ENCODE results near the gene MARK1.

Gene MARK1

DNA sequence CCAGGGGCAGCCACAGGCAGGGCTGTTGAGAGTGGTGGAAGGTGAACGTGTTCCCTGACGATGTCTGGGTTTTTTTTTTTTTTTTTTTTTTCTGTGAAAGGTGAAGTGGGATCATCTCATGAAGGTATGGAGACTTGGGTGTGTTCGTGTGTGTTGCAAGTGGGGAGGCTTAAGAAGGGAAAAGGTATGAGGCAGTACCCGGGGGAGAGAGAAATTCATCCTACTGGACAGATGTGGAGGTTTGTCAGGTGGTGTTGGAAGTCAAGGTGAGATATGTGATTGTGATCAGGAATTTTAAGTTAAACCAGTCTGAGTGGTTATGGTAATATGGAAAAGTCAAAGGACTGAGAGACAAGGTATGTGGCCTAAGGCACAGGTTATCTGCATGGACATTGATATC lies 167.5 kb downstream of the MARK1 start:
- H3K4me1 Mint-ChIP-seq (ENCODE audit: low read depth) = peaks cover 2% of the 10 kb centered on the region
- H3K27me3 Mint-ChIP-seq (ENCODE audit: low read depth) = peaks cover 23% of the 10 kb centered on the region
- DNase-seq (ENCODE audit: low spot score) = no peak
- H3K4me3 Mint-ChIP-seq = no peak overlapping the region
- H3K9me3 Mint-ChIP-seq = no peaks in the 10 kb centered on the region
- H3K27ac Mint-ChIP-seq = no peak overlapping the region
- no peaks in the 10 kb centered on the region for H3K36me3 Mint-ChIP-seq (ENCODE audit: low read depth)

DNA sequence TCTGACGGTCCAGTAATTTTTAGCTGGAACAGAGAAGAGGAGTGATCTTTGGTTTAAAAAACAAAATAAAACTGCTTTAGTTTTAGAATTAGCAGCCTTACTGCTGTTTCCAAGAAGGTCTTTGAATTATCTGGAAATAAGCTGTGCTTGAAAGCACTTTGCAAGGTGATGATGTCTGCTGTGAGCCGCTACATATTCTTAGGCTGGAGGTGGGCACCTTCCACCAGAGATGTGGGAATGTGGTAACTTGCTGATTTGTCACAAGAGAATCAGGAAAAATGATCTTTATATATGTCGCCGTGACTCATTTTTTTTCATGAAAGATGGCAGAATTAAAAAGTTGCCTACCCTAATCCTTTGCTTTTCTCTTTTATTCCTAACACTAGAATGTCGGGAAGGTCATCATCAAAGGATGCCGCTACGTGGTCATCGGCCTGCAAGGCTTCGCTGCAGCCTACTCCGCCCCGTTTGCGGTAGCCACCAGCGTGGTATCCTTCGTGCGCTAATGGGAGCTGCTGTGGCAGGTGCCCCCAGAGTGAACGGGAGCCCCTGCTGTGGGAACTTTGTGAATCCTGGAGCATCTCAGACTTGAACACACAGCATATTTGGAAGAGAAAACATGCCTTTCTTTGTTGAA lies 168.4 kb downstream of the MARK1 start:
- H3K36me3 Mint-ChIP-seq (ENCODE audit: low read depth) = no peaks in the 10 kb centered on the region

DNA sequence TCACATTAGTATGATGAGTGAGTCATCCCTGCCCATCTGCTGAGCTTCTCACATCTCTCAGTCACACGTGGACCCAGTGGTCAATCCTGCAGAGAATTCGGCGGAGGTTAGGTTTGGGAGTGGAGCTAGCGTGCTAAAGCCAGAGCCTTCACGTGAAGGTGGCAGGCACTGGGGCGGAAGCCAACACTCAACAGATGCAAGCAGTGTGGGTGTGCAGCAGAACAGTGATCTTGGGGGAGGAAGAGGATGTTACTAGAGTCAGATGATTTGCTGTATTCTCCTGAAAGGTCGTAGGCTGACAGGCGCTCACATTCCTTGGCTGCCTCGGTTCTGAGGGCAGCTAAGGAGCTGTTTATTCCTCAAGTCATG lies 168.9 kb downstream of the MARK1 start:
- no peak for DNase-seq (ENCODE audit: low spot score)
- H3K4me3 Mint-ChIP-seq = no peak overlapping the region
- H3K36me3 Mint-ChIP-seq (ENCODE audit: low read depth) = no peaks in the 10 kb centered on the region
- no peaks in the 10 kb centered on the region for H3K4me1 Mint-ChIP-seq (ENCODE audit: low read depth)
- no peak overlapping the region for H3K27ac Mint-ChIP-seq
- H3K9me3 Mint-ChIP-seq = no peaks in the 10 kb centered on the region
- H3K27me3 Mint-ChIP-seq (ENCODE audit: low read depth) = peaks cover 12% of the 10 kb centered on the region

More for the DNA sequence above, 168.4 kb downstream of the MARK1 start:
- Mint-ChIP-seq H3K27ac (no peak overlapping the region), H3K27me3 (ENCODE audit: low read depth) (peaks cover 16% of the 10 kb centered on the region), H3K9me3 (no peaks in the 10 kb centered on the region), H3K4me3 (no peak overlapping the region), H3K4me1 (ENCODE audit: low read depth) (no peaks in the 10 kb centered on the region)
- DNase-seq (ENCODE audit: low spot score) = no peak

DNA sequence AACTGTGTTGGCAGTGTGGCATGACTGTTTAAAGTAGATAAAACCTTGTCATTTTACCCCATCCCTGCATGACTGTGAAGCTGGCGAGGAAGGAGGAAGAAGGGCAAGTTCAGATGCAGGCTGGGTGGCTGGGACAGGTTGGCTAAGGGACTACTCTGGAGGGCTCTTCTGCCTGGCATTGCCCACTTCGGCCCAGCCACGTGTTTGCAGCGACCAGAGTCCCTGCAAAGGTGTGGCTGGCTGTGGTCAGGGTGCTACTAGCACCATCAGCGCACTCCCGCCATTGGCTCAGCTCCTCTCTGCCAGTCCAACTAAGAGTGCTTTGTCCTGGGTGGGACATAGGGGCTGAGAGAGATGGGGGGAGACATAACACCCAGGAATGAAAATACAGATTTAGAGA lies 169.4 kb downstream of the MARK1 start:
- Mint-ChIP-seq H3K4me3 (no peak overlapping the region), H3K9me3 (no peaks in the 10 kb centered on the region), H3K4me1 (ENCODE audit: low read depth) (peaks cover 3% of the 10 kb centered on the region), H3K27ac (no peak overlapping the region), H3K36me3 (ENCODE audit: low read depth) (no peaks in the 10 kb centered on the region), H3K27me3 (ENCODE audit: low read depth) (peaks cover 15% of the 10 kb centered on the region)
- no peak for DNase-seq (ENCODE audit: low spot score)

DNA sequence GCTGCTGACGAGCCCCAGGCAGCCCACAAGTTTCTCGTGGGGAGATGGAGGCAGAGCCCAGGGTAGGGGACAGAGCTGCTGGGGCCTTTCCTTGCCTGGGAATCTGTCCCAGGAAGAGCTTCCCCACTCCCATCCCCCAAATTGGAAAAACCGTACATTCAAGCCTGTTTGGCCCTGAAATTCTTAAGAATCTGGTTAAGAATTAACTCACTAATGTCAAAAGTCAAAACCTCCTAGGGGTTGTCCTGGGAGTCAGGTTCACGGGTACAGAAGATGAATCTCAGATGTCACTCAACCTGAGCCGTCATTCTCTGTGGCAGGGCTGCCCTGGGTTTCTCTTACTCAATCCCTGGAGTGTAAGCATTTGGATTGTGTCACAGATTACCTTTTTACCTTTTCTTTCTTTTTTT lies 170.7 kb downstream of the MARK1 start:
- Mint-ChIP-seq H3K9me3 (no peaks in the 10 kb centered on the region), H3K4me1 (ENCODE audit: low read depth) (peaks cover 3% of the 10 kb centered on the region), H3K27ac (no peak overlapping the region), H3K27me3 (ENCODE audit: low read depth) (peaks cover 8% of the 10 kb centered on the region), H3K36me3 (ENCODE audit: low read depth) (no peaks in the 10 kb centered on the region), H3K4me3 (no peak overlapping the region)
- no peak for DNase-seq (ENCODE audit: low spot score)

DNA sequence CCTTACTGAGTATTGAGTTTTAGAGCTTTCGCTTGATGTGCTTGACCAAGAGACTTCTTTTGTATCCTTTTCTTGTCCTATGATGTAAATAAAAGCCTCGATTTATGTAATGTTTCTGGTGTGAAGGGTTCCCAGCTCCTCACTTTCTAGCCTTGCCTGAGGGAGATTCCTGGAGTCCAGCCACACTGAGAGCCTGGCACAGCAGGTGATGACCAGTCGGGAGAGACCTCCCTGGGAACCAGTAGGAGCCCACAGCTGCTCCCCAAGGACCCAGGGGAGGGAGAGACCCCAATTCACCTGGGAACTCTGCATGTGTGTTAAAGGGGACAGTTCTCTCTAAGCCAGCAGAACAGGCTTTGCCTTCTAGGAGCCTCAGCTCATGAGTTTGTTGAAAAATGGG lies 171.1 kb downstream of the MARK1 start:
- Mint-ChIP-seq H3K27me3 (ENCODE audit: low read depth) (peaks cover 7% of the 10 kb centered on the region), H3K36me3 (ENCODE audit: low read depth) (no peaks in the 10 kb centered on the region), H3K4me3 (no peak overlapping the region), H3K27ac (no peak overlapping the region), H3K9me3 (no peaks in the 10 kb centered on the region), H3K4me1 (ENCODE audit: low read depth) (peaks cover 3% of the 10 kb centered on the region)
- DNase-seq (ENCODE audit: low spot score) = no peak

DNA sequence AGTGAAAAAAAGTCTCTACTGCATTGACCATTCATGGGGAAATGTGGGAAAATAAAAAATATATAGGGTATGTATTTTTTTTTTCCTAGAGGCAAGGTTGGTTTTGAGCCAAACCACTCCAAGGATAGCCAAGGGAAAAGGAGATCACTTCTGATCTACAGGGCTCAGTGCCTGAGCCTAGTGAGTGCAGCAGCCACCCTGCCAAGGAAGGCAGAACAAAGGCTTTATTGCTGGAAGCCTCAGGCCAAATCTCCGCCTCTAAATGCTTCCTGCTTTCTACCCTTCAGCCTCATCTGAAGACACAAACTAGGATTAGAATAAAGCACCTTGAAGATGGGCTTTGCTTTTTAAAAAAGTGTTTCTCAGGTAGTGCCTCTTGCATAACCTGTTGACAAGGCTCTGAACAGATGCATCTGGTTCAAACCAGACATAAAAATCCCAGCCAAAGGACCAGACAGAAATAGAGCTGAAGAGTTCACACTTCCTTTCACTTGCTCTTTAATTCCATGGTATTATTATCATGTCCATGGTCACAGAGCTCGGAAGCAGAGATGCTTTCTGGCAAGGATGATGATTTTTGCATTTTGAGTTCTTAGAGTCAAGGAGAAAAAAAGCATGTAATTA lies 172.7 kb downstream of the MARK1 start:
- Mint-ChIP-seq H3K36me3 (ENCODE audit: low read depth) (no peaks in the 10 kb centered on the region), H3K9me3 (no peaks in the 10 kb centered on the region), H3K4me1 (ENCODE audit: low read depth) (peaks cover 3% of the 10 kb centered on the region), H3K4me3 (no peak overlapping the region), H3K27ac (no peak overlapping the region), H3K27me3 (ENCODE audit: low read depth) (peaks cover 7% of the 10 kb centered on the region)
- no peak for DNase-seq (ENCODE audit: low spot score)

DNA sequence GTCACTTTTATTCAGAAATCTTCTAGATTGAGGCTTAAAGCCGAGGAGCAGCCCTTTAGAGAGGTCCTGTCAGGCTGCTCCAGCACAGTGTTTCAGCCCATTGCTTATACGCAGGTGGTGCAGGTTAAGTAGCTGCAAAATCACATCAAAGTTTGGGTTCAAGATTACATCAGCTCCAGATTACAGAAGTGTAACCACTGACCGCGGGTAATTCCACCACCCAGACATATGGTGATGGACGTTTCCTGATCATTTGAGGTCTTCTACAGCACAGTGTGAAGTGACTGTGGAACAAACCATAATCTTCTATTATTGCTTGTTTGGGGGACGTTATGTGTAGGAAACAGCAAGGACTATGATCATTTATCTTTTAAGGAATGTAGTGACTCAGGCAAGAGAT lies 174.0 kb downstream of the MARK1 start:
- Mint-ChIP-seq H3K4me3 (no peak overlapping the region), H3K27ac (no peak overlapping the region), H3K4me1 (ENCODE audit: low read depth) (peaks cover 3% of the 10 kb centered on the region), H3K36me3 (ENCODE audit: low read depth) (no peaks in the 10 kb centered on the region), H3K9me3 (no peaks in the 10 kb centered on the region), H3K27me3 (ENCODE audit: low read depth) (peaks cover 7% of the 10 kb centered on the region)
- DNase-seq (ENCODE audit: low spot score) = no peak

DNA sequence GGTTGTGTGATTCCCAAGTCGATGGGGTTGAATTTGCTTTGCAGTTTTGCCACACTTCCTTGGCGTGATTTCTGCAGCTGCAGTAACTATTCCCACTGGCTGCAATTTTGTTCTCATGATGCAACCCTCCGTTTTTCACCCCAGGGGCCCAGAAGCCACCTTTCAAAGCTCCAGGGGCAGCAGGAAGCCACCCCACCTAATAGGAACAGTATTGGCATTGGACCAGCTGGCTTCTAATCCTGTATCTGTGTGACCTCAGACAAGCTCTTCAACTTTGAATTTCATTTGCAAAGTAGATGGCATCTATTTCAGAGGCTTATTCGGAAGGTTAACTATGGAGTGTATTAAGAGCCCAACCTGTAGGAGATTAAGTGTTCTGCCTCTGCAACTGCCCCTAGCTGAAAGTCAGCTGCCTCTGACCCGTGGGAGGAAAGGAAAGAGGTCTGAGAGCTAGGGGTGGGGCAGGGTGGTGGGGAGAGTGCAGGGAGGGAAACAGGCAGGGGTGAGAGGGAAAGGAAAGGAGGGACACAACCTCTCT lies 174.9 kb downstream of the MARK1 start:
- no peaks in the 10 kb centered on the region for H3K36me3 Mint-ChIP-seq (ENCODE audit: low read depth)
- no peaks in the 10 kb centered on the region for H3K9me3 Mint-ChIP-seq
- no peak overlapping the region for H3K4me3 Mint-ChIP-seq
- H3K4me1 Mint-ChIP-seq (ENCODE audit: low read depth) = peaks cover 3% of the 10 kb centered on the region
- no peak overlapping the region for H3K27ac Mint-ChIP-seq
- no peak for DNase-seq (ENCODE audit: low spot score)
- H3K27me3 Mint-ChIP-seq (ENCODE audit: low read depth) = peaks cover 7% of the 10 kb centered on the region

DNA sequence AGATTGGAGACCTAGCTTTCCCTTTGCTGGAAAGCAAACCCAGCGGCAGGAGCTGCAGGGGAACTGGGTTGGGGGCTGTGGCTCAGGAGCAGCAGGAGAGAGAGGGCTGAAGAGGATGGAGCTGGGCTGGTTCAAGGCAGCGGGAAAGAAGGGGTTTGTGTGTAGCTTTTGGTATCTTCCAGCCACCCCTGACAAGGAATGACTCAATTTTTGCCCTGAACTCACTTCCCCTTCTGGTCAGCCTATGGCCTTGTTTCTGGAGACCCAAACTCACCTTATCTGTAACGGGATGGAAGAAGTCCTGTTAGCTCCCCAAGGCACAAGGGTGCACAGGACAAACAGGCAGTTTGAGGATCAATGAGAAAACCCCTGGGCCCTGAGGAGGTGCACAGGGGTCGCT lies 175.4 kb downstream of the MARK1 start:
- H3K36me3 Mint-ChIP-seq (ENCODE audit: low read depth) = no peaks in the 10 kb centered on the region

DNA sequence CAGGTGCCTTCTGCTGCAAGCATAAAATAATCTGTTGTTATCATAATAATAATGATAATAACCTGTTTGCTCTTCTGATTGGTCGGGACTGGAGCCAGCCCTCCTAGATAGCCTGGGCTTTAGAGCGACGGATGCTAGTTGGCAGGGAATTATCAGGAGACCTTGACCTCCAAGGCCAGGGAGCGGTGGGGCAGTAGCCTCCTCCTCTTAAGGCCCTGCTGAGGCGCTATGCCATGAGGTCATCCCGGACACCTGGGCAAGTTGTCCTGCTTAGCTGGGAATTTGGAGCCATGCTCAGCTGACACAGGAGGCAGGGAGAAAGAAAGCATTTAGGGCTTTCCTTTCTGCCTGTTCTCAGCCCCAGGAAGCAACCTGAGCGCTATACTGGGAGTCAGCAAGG lies 177.8 kb downstream of the MARK1 start:
- H3K9me3 Mint-ChIP-seq = no peaks in the 10 kb centered on the region

More for the DNA sequence above, 175.4 kb downstream of the MARK1 start:
- DNase-seq (ENCODE audit: low spot score) = no peak
- H3K27ac Mint-ChIP-seq = no peak overlapping the region
- no peak overlapping the region for H3K4me3 Mint-ChIP-seq
- H3K27me3 Mint-ChIP-seq (ENCODE audit: low read depth) = peaks cover 7% of the 10 kb centered on the region
- no peaks in the 10 kb centered on the region for H3K9me3 Mint-ChIP-seq
- H3K4me1 Mint-ChIP-seq (ENCODE audit: low read depth) = peaks cover 3% of the 10 kb centered on the region

DNA sequence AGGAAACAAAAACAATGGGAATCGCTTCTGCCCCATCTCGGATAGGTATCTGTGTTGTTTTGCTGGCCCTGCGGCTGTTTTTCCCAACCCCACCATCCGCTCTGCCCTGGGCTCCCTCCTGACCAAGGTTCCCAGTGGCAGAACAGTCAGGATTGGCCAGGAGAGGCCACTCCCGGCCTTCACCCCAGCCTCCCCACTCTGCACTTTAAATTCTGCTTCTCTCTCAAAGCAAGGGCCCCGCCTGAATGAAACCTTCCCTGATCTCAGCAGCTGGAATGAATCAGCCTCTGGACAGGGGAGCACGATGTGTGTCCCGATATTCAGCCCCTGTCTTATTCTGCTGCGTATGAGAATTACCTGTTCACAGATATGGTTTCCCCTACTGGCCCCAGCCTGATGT lies 178.5 kb downstream of the MARK1 start:
- Mint-ChIP-seq H3K36me3 (ENCODE audit: low read depth) (no peaks in the 10 kb centered on the region), H3K27me3 (ENCODE audit: low read depth) (peaks cover 7% of the 10 kb centered on the region), H3K4me3 (no peak overlapping the region), H3K4me1 (ENCODE audit: low read depth) (peaks cover 3% of the 10 kb centered on the region), H3K9me3 (no peaks in the 10 kb centered on the region), H3K27ac (no peak overlapping the region)
- DNase-seq (ENCODE audit: low spot score) = no peak

More for the DNA sequence above, 177.8 kb downstream of the MARK1 start:
- Mint-ChIP-seq H3K27me3 (ENCODE audit: low read depth) (peaks cover 7% of the 10 kb centered on the region), H3K27ac (no peak overlapping the region), H3K36me3 (ENCODE audit: low read depth) (no peaks in the 10 kb centered on the region), H3K4me3 (no peak overlapping the region), H3K4me1 (ENCODE audit: low read depth) (peaks cover 3% of the 10 kb centered on the region)
- no peak for DNase-seq (ENCODE audit: low spot score)

DNA sequence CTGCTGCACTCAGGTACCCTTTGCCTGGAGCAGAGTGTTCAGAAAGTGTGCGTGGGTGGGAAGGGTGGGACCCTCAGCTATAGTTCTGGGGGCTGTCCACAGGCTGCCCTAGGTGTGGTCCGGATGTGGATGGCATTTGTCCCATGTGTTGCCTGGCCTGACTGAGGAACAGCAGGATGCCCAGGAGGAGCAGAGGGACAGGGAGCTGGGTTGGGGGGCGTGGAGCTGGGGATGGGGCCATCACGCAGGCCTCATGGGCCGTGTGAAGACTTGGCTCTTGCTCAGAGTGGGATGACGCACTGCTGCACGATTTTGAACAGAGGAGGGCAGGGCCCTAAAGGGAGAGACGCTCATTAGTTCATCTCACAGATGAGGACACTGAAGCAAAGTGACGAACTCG lies 179.2 kb downstream of the MARK1 start:
- no peak overlapping the region for H3K27ac Mint-ChIP-seq
- no peak overlapping the region for H3K4me3 Mint-ChIP-seq
- no peaks in the 10 kb centered on the region for H3K9me3 Mint-ChIP-seq
- peaks cover 1% of the 10 kb centered on the region for H3K4me1 Mint-ChIP-seq (ENCODE audit: low read depth)
- no peak for DNase-seq (ENCODE audit: low spot score)
- H3K27me3 Mint-ChIP-seq (ENCODE audit: low read depth) = peaks cover 3% of the 10 kb centered on the region
- H3K36me3 Mint-ChIP-seq (ENCODE audit: low read depth) = no peaks in the 10 kb centered on the region

DNA sequence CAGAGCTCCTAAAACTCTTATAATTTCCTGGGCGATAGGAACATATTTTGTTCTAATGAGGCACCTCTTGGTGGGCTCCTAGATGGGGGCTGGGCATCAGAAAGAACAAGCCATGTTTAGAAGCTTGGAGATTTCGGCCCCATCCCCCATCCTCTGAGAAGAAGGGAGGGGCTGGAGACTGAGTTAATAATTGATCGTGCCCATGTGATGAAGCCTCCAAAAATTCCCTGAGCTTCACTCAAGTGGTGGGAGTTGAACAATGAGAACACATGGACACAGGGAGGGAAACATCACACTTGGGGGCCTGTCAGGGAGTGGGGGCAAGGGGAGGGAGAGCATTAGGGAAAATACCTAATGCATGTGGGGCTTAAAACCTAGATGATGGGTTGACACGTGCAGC lies 180.3 kb downstream of the MARK1 start:
- no peaks in the 10 kb centered on the region for H3K9me3 Mint-ChIP-seq
- H3K27ac Mint-ChIP-seq = no peak overlapping the region
- H3K27me3 Mint-ChIP-seq (ENCODE audit: low read depth) = no peaks in the 10 kb centered on the region
- no peak overlapping the region for H3K4me3 Mint-ChIP-seq
- DNase-seq (ENCODE audit: low spot score) = no peak
- H3K36me3 Mint-ChIP-seq (ENCODE audit: low read depth) = no peaks in the 10 kb centered on the region
- no peaks in the 10 kb centered on the region for H3K4me1 Mint-ChIP-seq (ENCODE audit: low read depth)

All from T-helper 2 cell treated with Interferon-gamma antibody and Interleukin-4, amounts not matched to agents 5 μg/mL and 100 μg/mL, for 36 hours (primary cell).